Measurements from ENCODE around the gene WFIKKN2. TPM values are rescaled to one million over a fixed set of nuclear protein-coding genes. Genes with fewer than 3 reads are reported as not detected.

The WFIKKN2 gene
- total RNA-seq, 1 experiment from 2014 or later, result not detected

GRCh38 chr17:50794361-50794760, 41.0 kb upstream of the WFIKKN2 start:
- TF ChIP-seq, protein P1, sequence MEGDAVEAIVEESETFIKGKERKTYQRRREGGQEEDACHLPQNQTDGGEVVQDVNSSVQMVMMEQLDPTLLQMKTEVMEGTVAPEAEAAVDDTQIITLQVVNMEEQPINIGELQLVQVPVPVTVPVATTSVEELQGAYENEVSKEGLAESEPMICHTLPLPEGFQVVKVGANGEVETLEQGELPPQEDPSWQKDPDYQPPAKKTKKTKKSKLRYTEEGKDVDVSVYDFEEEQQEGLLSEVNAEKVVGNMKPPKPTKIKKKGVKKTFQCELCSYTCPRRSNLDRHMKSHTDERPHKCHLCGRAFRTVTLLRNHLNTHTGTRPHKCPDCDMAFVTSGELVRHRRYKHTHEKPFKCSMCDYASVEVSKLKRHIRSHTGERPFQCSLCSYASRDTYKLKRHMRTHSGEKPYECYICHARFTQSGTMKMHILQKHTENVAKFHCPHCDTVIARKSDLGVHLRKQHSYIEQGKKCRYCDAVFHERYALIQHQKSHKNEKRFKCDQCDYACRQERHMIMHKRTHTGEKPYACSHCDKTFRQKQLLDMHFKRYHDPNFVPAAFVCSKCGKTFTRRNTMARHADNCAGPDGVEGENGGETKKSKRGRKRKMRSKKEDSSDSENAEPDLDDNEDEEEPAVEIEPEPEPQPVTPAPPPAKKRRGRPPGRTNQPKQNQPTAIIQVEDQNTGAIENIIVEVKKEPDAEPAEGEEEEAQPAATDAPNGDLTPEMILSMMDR (IDR thresholded peaks at IDR 0.05; ENCODE audit: insufficient read depth in 1 of 2, low read depth in 1 of 2, low read length in 1 of 2, severe bottlenecking in 1 of 2, unreplicated experiment in 1 of 2), result no peak
- BruUV-seq (replicated peaks), result no TSS peak
- H3K9me3 Mint-ChIP-seq (ENCODE audit: unreplicated experiment), result no peaks in the 10 kb centered on the region
- CTCF ChIA-PET, result interaction anchor here (0.6 to 1.1 kb wide), 2 partner anchors 11 to 150 kb away, joined by 3 to 8 read pairs; no protein-coding TSS in a partner anchor
- DNase-seq, result no peak
- no peak overlapping the region for H3K4me3 Mint-ChIP-seq (ENCODE audit: unreplicated experiment)
- no peak overlapping the region for H3K4me3 ChIP-seq (ENCODE audit: low read depth, low read length)
- H3K4me1 Mint-ChIP-seq (ENCODE audit: low read depth, unreplicated experiment), result peaks cover 12% of the 10 kb centered on the region
- H3K36me3 ChIP-seq (ENCODE audit: control insufficient read depth, insufficient read depth, low read length), result no peaks in the 10 kb centered on the region
- POLR2A ChIA-PET, result no interaction called here
- no peaks in the 10 kb centered on the region for H3K9me3 ChIP-seq
- H3K27me3 Mint-ChIP-seq (ENCODE audit: insufficient read depth, unreplicated experiment), result no peaks in the 10 kb centered on the region
- no peaks in the 10 kb centered on the region for H3K36me3 Mint-ChIP-seq (ENCODE audit: insufficient read depth, unreplicated experiment)
- H3K4me1 ChIP-seq, result 0 out of 2 replicates have a peak, but pooled peaks cover 4% of the 10 kb centered on the region
- no peaks in the 10 kb centered on the region for H3K27me3 ChIP-seq (replicated peaks; ENCODE audit: control insufficient read depth, insufficient read depth, low read length)
- intact Hi-C loops (cut with micrococcal nuclease; ENCODE audit: unreplicated experiment), result loop anchor here (10.0 kb wide), 1 partner anchor 60 kb away; no protein-coding TSS in a partner anchor
- no peak overlapping the region for H3K27ac Mint-ChIP-seq (ENCODE audit: unreplicated experiment)

GRCh38 chr17:50797135-50797810, 38.1 kb upstream of the WFIKKN2 start:
- CTCF ChIA-PET, result interaction anchor here (2.6 kb wide), 1 partner anchor 14 kb away, joined by 27 read pairs; no protein-coding TSS in a partner anchor

More at GRCh38 chr17:50797135-50797810, 38.1 kb upstream of the WFIKKN2 start:
- no peaks in the 10 kb centered on the region for H3K27me3 ChIP-seq (replicated peaks; ENCODE audit: control insufficient read depth, insufficient read depth, low read length)
- H3K4me1 ChIP-seq, result peaks cover 4% of the 10 kb centered on the region; the same call in 1 of the 2 replicates
- no TSS peak for BruUV-seq (replicated peaks)
- no peak overlapping the region for H3K27ac Mint-ChIP-seq (ENCODE audit: unreplicated experiment)
- no peaks in the 10 kb centered on the region for H3K36me3 Mint-ChIP-seq (ENCODE audit: insufficient read depth, unreplicated experiment)
- no peak overlapping the region for H3K4me3 ChIP-seq (ENCODE audit: low read depth, low read length)
- TF ChIP-seq, protein P1 (IDR thresholded peaks at IDR 0.05; ENCODE audit: insufficient read depth in 1 of 2, low read depth in 1 of 2, low read length in 1 of 2, severe bottlenecking in 1 of 2, unreplicated experiment in 1 of 2), result no peak
- H3K27me3 Mint-ChIP-seq (ENCODE audit: insufficient read depth, unreplicated experiment), result no peaks in the 10 kb centered on the region
- H3K9me3 ChIP-seq, result no peaks in the 10 kb centered on the region
- peaks cover 7% of the 10 kb centered on the region for H3K4me1 Mint-ChIP-seq (ENCODE audit: low read depth, unreplicated experiment)
- intact Hi-C loops (cut with micrococcal nuclease; ENCODE audit: unreplicated experiment), result loop anchor here (10.0 kb wide), 1 partner anchor 62 kb away; no protein-coding TSS in a partner anchor
- POLR2A ChIA-PET, result no interaction called here
- H3K4me3 Mint-ChIP-seq (ENCODE audit: unreplicated experiment), result no peak overlapping the region
- no peaks in the 10 kb centered on the region for H3K9me3 Mint-ChIP-seq (ENCODE audit: unreplicated experiment)
- no peak for DNase-seq
- no peaks in the 10 kb centered on the region for H3K36me3 ChIP-seq (ENCODE audit: control insufficient read depth, insufficient read depth, low read length)
